Glutamatergic neuron (in vitro differentiated cells): ENCODE data around the gene SNN. TPM values are rescaled to one million over a fixed set of nuclear protein-coding genes. Genes with fewer than 3 reads are reported as not detected.

Experiments
- DNase-seq: peaks from one replicate; pipeline ENCODE4 v3.0.0; 2022
- H3K27ac Mint-ChIP-seq: one replicate; pipeline ENCODE4 v1.8.0; 2020; ENCODE audit warnings: mild to moderate bottlenecking, mixed read lengths, inconsistent platforms; ENCODE audit not compliant: unreplicated experiment
- H3K27me3 Mint-ChIP-seq: one replicate; pipeline ENCODE4 v1.8.0; 2020; ENCODE audit warnings: mild to moderate bottlenecking, moderate library complexity, mixed read lengths, inconsistent platforms; ENCODE audit not compliant: unreplicated experiment
- H3K36me3 Mint-ChIP-seq: one replicate; pipeline ENCODE4 v1.8.0; 2020; ENCODE audit warnings: mild to moderate bottlenecking, mixed read lengths, inconsistent platforms; ENCODE audit not compliant: unreplicated experiment
- H3K4me1 Mint-ChIP-seq: one replicate; pipeline ENCODE4 v1.8.0; 2020; ENCODE audit warnings: mild to moderate bottlenecking, low read depth, mixed read lengths, inconsistent platforms; ENCODE audit not compliant: unreplicated experiment
- H3K4me3 Mint-ChIP-seq: one replicate; pipeline ENCODE4 v1.8.0; 2020; ENCODE audit warnings: mild to moderate bottlenecking, mixed read lengths, inconsistent platforms; ENCODE audit not compliant: unreplicated experiment
- H3K9me3 Mint-ChIP-seq: one replicate; pipeline ENCODE4 v1.8.0; 2020; ENCODE audit warnings: mild to moderate bottlenecking, moderate library complexity, mixed read lengths, inconsistent platforms; ENCODE audit not compliant: unreplicated experiment
- total RNA-seq: library from RNA; stranded (reverse); fragmentation: NEBNext Ultra II Directional; extraction: Animal tissue kit (Norgen Biotek cat#: 25700); gene quantifications from one replicate; pipeline ENCODE4 v1.2.1, GENCODE V29; 2021; ENCODE audit not compliant: unreplicated experiment
- TF ChIP-seq, protein P1 (sequence below): fragments of 200-600 bp; sonication (generic); IDR thresholded peaks from one replicate; pipeline ENCODE4 v1.5.0; 2021; ENCODE audit not compliant: partially characterized antibody, unreplicated experiment

Gene SNN
- total RNA-seq, 1 donor from 2014 or later, result 491 TPM

DNA sequence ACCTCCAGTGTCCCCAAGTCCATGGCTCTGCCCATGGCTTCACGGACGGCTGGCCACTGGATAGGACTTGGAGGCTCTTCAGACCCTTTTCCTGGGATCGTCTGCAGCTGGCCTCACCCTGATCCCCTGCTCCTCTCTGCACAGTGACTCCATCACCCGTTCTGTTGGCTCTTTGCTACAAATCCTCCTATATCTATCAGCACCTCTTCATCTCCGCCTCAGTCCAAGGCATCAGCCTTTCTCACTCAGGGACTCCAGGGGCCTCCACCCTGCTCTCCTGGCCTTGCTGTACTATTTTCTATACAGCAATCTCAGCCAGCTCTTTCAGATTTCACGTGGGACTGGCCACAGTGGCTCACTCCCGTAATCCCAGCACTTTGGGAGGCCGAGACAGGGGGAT lies 10.7 kb upstream of the SNN start:
- Mint-ChIP-seq H3K4me3 (no peak overlapping the region), H3K27ac (no peak overlapping the region), H3K27me3 (peaks cover 2% of the 10 kb centered on the region), H3K36me3 (no peaks in the 10 kb centered on the region), H3K9me3 (no peaks in the 10 kb centered on the region), H3K4me1 (peaks cover 10% of the 10 kb centered on the region)
- TF ChIP-seq, protein P1, sequence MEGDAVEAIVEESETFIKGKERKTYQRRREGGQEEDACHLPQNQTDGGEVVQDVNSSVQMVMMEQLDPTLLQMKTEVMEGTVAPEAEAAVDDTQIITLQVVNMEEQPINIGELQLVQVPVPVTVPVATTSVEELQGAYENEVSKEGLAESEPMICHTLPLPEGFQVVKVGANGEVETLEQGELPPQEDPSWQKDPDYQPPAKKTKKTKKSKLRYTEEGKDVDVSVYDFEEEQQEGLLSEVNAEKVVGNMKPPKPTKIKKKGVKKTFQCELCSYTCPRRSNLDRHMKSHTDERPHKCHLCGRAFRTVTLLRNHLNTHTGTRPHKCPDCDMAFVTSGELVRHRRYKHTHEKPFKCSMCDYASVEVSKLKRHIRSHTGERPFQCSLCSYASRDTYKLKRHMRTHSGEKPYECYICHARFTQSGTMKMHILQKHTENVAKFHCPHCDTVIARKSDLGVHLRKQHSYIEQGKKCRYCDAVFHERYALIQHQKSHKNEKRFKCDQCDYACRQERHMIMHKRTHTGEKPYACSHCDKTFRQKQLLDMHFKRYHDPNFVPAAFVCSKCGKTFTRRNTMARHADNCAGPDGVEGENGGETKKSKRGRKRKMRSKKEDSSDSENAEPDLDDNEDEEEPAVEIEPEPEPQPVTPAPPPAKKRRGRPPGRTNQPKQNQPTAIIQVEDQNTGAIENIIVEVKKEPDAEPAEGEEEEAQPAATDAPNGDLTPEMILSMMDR, result no peak
- DNase-seq, result no peak

DNA sequence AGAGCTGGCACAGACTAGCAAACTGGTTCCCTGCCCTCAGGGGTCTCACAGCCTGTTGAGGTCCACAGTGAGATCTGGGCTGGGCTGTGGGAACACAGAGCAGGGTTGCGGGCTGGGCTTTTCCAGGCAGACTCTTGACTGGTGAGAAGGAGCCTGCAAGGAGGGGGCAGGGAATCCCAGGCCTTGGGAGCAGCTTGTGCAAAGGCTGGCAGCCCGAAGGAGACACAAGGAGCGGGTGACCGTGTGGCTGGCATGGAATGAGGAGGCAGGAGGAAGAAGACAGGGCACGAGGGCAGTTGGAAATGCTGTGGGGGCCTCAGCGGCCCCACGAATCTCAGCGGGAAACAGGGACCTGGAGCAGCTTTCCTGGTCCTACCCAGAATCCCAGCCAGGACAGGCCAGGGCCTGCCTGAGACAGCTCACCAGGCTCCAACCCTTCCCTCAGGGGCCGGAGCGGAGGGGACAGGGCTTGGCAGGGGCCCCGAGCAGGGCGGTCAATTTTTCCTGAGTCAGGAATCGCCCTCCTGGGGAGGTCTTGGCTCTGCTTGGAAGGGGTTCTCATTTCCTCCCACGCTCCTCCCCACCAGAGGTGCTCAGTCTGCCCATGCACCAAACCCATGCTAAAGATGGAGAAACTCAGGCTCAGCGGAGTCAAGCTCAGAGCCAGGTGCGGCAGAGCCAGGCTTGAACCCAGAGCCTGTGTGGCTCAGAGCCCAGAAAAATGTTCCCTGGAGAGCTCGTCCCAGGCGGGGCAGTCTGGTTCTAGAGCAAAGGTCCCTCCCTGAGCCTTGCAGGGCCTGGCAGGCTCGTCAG lies 9.2 kb upstream of the SNN start:
- Mint-ChIP-seq H3K4me3 (no peak overlapping the region), H3K27me3 (peaks cover 2% of the 10 kb centered on the region), H3K27ac (peak overlapping the region; percentile 66), H3K36me3 (no peaks in the 10 kb centered on the region), H3K9me3 (no peaks in the 10 kb centered on the region), H3K4me1 (peaks cover 11% of the 10 kb centered on the region)
- DNase-seq, result no peak
- TF ChIP-seq, protein P1, result no peak

GRCh38 chr16:11660565-11660964 lies 7.7 kb upstream of the SNN start:
- Mint-ChIP-seq H3K36me3 (no peaks in the 10 kb centered on the region), H3K4me1 (peaks cover 20% of the 10 kb centered on the region), H3K27me3 (peaks cover 3% of the 10 kb centered on the region), H3K9me3 (peaks cover 4% of the 10 kb centered on the region), H3K4me3 (no peak overlapping the region), H3K27ac (no peak overlapping the region)
- no peak for DNase-seq
- TF ChIP-seq, protein P1, result no peak

DNA sequence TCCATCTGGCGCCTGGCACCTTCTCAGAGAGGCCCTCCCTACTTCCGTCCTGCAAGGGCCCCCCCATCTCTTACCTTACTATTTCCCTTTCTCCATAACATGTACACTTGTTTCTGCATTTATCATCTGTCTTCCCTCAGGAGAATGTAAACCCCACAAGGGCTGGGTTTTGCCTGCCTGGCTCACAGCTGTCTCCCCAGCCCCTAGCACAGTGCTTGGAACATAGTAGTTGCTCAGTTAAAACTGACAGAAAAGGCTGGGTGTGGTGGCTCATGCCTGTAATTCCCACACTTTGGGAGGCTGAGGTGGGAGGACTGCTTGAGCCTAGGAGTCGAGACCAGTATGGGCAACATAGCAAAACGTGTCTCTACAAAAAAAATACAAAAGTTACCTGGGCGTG lies 5.7 kb upstream of the SNN start:
- Mint-ChIP-seq H3K4me1 (peaks cover 32% of the 10 kb centered on the region), H3K4me3 (no peak overlapping the region), H3K9me3 (peaks cover 21% of the 10 kb centered on the region), H3K36me3 (no peaks in the 10 kb centered on the region), H3K27me3 (peaks cover 15% of the 10 kb centered on the region), H3K27ac (peak overlapping the region; percentile 62)
- no peak for DNase-seq
- TF ChIP-seq, protein P1, result no peak

DNA sequence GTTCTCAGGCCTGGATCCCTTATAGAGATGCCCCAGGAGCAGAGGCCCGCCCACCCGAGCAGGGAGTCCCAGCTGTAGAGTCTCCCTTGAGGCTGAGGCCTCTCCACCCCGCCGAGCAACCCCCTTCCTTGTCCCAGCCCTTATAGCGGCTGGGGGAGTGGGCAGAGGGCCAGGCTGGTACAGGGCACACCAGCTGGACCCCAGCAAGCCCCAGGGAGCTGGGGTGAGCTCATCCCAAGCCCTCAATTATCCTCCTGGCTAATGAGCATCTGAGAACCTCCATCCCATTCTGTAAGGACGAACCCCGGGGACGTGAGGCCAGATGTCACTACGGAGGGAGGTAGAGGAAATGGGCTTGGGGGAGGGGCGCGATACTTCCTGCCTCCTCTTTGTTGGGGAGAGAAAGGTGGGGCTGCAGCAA lies 3.2 kb upstream of the SNN start:
- peak; percentile 94 for DNase-seq
- peaks cover 32% of the 10 kb centered on the region for H3K9me3 Mint-ChIP-seq
- no peaks in the 10 kb centered on the region for H3K36me3 Mint-ChIP-seq
- peak overlapping the region; percentile 72 for H3K4me3 Mint-ChIP-seq
- TF ChIP-seq, protein P1, result no peak
- H3K4me1 Mint-ChIP-seq, result peaks cover 27% of the 10 kb centered on the region
- peaks cover 24% of the 10 kb centered on the region for H3K27me3 Mint-ChIP-seq
- H3K27ac Mint-ChIP-seq, result peak overlapping the region; percentile 100
